ENCODE results near the gene ACVRL1.

DNA sequence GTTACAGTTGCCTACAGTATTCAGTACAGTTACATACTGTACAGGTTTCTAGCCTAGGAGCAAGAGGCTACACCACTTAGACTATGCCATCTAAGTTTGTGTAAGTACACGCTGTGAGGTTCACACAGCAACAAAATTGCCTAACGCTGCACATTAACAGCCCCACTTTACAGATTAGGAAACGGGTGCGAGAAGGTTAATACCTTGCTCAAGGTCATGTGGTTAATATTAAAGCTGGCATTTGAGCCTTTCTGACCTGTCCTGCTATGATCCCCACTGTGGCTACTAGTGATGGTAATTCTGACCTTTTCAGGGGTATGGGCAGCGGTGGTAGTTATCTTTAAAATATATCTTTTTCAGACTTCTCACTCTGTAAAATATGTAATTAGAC is 65.1 kb downstream of the ACVRL1 start:
- TF ChIP-seq, protein P1, sequence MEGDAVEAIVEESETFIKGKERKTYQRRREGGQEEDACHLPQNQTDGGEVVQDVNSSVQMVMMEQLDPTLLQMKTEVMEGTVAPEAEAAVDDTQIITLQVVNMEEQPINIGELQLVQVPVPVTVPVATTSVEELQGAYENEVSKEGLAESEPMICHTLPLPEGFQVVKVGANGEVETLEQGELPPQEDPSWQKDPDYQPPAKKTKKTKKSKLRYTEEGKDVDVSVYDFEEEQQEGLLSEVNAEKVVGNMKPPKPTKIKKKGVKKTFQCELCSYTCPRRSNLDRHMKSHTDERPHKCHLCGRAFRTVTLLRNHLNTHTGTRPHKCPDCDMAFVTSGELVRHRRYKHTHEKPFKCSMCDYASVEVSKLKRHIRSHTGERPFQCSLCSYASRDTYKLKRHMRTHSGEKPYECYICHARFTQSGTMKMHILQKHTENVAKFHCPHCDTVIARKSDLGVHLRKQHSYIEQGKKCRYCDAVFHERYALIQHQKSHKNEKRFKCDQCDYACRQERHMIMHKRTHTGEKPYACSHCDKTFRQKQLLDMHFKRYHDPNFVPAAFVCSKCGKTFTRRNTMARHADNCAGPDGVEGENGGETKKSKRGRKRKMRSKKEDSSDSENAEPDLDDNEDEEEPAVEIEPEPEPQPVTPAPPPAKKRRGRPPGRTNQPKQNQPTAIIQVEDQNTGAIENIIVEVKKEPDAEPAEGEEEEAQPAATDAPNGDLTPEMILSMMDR (IDR thresholded peaks at IDR 0.05), result no peak
- TF ChIP-seq EZH2 (IDR thresholded peaks at IDR 0.05; ENCODE audit: borderline replicate concordance, insufficient read depth, low read depth, low read length, poor library complexity, severe bottlenecking), result no peak

Data from B cell (primary cell).